ENCODE results near the gene GDF11. TPM values are rescaled to one million over a fixed set of nuclear protein-coding genes. Genes with fewer than 3 reads are reported as not detected.

GDF11 gene
- total and polyA plus RNA-seq, 2 of the 8 experiments (the other 6 are each of a cell fraction or from before 2014, with no cell fraction given): 12.1 to 15.1 TPM

GRCh38 chr12:55737581-55738122 is 5.3 kb upstream of the GDF11 start:
- no peak overlapping the region for H2AK5ac ChIP-seq (ENCODE audit: low read depth, low read length)
- WGBS, 2 experiments (ENCODE audit: extremely low coverage in 1 of 2, insufficient coverage in 1 of 2, insufficient read length in 1 of 2, insufficient replicate concordance in 2 of 2, low coverage in 1 of 2, low lambda C conversion rate in 2 of 2, missing lambda C conversion rate in 1 of 2): 33% methylated on average over 4 of the region's 4 CpGs; no CpG with 5 or more reads in 1 of the 2 experiments
- TF ChIP-seq CBX8 (IDR thresholded peaks at IDR 0.05; ENCODE audit: borderline replicate concordance, low read depth, low read length): no peak

More at GRCh38 chr12:55737581-55738122, 5.3 kb upstream of the GDF11 start:
- H3K36me3 ChIP-seq (ENCODE audit: control insufficient read depth in 2 of 4, insufficient read depth in 4 of 4, low read length in 3 of 4): no peaks in the 10 kb centered on the region
- H3K23ac ChIP-seq (ENCODE audit: insufficient read length): no peak overlapping the region
- H4K5ac ChIP-seq (ENCODE audit: insufficient read length, low read depth, low read length): peak overlapping the region; percentile 25
- peak overlapping the region; percentile 48 for H3K56ac ChIP-seq (replicated peaks; ENCODE audit: insufficient read length, low read depth, low read length)
- no peak overlapping the region for H2BK120ac ChIP-seq (replicated peaks; ENCODE audit: low read depth, low read length)
- H2BK12ac ChIP-seq (ENCODE audit: low read depth, low read length): no peak overlapping the region; the same call in 1 of the 2 replicates
- H3K27me3 ChIP-seq (replicated peaks in 1 of 4; ENCODE audit: control insufficient read depth in 3 of 4, extremely low read depth in 1 of 4, insufficient read depth in 3 of 4, low read length in 3 of 4): no peaks in the 10 kb centered on the region
- peak overlapping the region; percentile 45 to 65 (median 56); a peak in 7 of 8 replicates for H3K4me3 ChIP-seq (ENCODE audit: extremely low read depth in 1 of 4, insufficient read depth in 2 of 4, low read depth in 3 of 4, low read length in 4 of 4)
- peak overlapping the region; percentile 88 for H2AFZ ChIP-seq (ENCODE audit: low read length)
- FAIRE-seq: no peak
- no peaks in the 10 kb centered on the region for H3K79me1 ChIP-seq (ENCODE audit: low read depth, low read length)
- no peaks in the 10 kb centered on the region for H4K20me1 ChIP-seq (replicated peaks in 1 of 2; ENCODE audit: control insufficient read depth in 1 of 2, insufficient read depth in 2 of 2, low read length in 2 of 2)
- H3K27ac ChIP-seq (ENCODE audit: low read depth, low read length): peak overlapping the region; percentile 46; the same call in 1 of the 2 replicates
- 0 out of 2 replicates have a peak overlapping the region, but pooled peaks have one; percentile 65 for H2BK15ac ChIP-seq (ENCODE audit: low read length)
- CTCF ChIA-PET (ENCODE audit: partially characterized antibody): interaction anchor here (0.6 to 11.1 kb wide), 57 partner anchors 8 to 1848 kb away, joined by 3 to 229 read pairs (median 6); partner anchors contain the start of genes BLOC1S1, CD63, DNAJC14 and ITGA7
- H2BK5ac ChIP-seq (ENCODE audit: low read depth, low read length): peak overlapping the region; percentile 84
- POLR2A ChIA-PET (ENCODE audit: partially characterized antibody): interaction anchor here (0.6 to 34.1 kb wide), 21 partner anchors 8 to 341 kb away, joined by 3 to 809 read pairs (median 4); partner anchors contain the start of genes BLOC1S1, CD63, DGKA and DNAJC14
- no peak overlapping the region for H4K8ac ChIP-seq (ENCODE audit: extremely low read depth, insufficient read depth, low read length)
- H3K4me1 ChIP-seq (replicated peaks in 1 of 4; ENCODE audit: control insufficient read depth in 3 of 4, insufficient read depth in 4 of 4, low read length in 3 of 4): peaks cover 2 to 23% (median 10%) of the 10 kb centered on the region in 4 experiments; a peak in 6 of 7 replicates
- H3K9me3 ChIP-seq (ENCODE audit: insufficient read depth in 2 of 2, low read depth in 1 of 2, low read length in 1 of 2): no peaks in the 10 kb centered on the region
- H3K14ac ChIP-seq (ENCODE audit: insufficient read length): no peak overlapping the region
- H3K18ac ChIP-seq (ENCODE audit: extremely low read depth, low read length): peak overlapping the region; percentile 68
- no peaks in the 10 kb centered on the region for H3K79me2 ChIP-seq (ENCODE audit: control insufficient read depth in 1 of 2, insufficient read depth in 2 of 2, low read length in 2 of 2)
- H3K4me2 ChIP-seq (ENCODE audit: insufficient read depth in 1 of 2, low read depth in 2 of 2, low read length in 2 of 2): peak overlapping the region; percentile 77 to 86
- no peak overlapping the region for H4K91ac ChIP-seq (replicated peaks; ENCODE audit: insufficient read length, low read length)
- peak overlapping the region in 3 of 4 experiments; percentile 29 to 38 (median 33); a peak in 5 of 7 replicates for H3K9ac ChIP-seq (replicated peaks in 1 of 4; ENCODE audit: extremely low read depth in 1 of 4, low read depth in 3 of 4, low read length in 3 of 4)
- no peak overlapping the region for H2BK20ac ChIP-seq (ENCODE audit: low read length)
- H3K23me2 ChIP-seq (ENCODE audit: low read depth, low read length): peaks cover 6% of the 10 kb centered on the region
- H3K4ac ChIP-seq (replicated peaks; ENCODE audit: insufficient read length, low read depth, low read length): no peak overlapping the region
- DNase-seq (ENCODE audit: low read depth in 1 of 2, low spot score in 2 of 2): no peak

Data from H1 (cell line).